CD4-positive, alpha-beta T cell treated with Interleukin-17A for 4 hours (primary cell): ENCODE data around the gene C11orf86.
A peak's percentile ranks its signal among the peaks of the same experiment; 100 is the strongest.
"Not testable (repeated sequence)": the region's sequence is repeated elsewhere in the genome, so short reads cannot be mapped to it uniquely, and the experiment has no call there.

ENCODE experiments used
- DNase-seq: peaks from one replicate; pipeline ENCODE4 v3.0.0-alpha.2; 2020; ENCODE audit warnings: mixed read lengths

The C11orf86 gene, protein sequence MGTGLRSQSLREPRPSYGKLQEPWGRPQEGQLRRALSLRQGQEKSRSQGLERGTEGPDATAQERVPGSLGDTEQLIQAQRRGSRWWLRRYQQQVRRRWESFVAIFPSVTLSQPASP

DNA sequence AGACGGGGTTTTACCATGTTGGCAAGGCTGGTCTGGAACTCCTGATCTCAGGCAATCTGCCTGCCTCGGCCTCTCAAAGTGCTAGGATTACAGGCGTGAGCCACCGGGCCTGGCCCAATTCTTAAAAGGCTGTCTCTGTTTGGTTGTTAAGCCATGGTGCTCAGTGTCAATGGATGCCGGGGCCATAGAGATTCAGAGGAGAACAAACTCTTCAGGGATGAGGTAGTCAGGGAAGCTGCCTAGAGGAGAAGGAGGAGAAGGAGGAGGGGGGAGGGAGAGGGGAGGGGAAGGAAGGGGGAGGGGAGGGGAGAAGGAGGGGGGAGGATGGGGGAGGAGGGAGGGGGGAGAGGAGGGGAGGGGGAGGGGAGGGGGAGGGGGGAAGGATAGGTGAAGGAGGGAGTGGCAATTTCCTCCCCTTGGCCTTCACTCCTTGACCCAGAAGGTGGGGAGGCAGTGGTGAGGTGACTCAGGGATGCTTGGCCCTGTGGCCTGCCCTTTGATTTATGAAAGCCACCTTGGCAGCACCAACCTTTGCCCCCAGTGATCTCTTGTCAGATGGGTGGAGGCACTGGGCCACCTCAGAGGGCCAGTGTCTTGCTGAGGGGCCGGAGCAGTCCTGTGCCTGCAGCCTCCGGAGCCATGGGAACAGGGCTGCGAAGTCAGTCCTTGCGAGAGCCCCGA, at the start of gene C11orf86:
Gene C11orf86, plus strand, starts transcription at position 581 of the 681 bp plus-strand sequence. Its CDS starts 59 bp downstream, at position 640.
- no peak for DNase-seq

DNA sequence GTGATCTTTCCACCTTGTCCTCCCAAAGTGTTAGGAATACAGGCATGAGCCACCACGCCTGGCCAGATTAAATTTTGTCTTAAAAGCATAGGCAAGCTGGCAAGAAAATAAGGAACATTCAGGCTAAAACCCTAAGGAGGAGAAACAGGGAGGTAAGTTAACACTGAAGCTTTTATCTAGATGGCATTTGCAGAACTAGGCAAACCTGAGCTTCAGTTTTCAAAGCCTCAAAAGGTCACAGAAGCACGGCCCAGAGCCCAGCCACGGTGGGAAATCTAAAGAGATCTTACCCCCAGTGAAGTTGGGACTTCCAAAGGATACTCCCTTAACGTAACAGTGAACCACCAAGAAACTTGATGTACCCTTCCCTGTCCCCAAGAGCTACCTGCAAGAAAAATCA, 45.4 kb upstream of the C11orf86 start:
- DNase-seq = no peak

DNA sequence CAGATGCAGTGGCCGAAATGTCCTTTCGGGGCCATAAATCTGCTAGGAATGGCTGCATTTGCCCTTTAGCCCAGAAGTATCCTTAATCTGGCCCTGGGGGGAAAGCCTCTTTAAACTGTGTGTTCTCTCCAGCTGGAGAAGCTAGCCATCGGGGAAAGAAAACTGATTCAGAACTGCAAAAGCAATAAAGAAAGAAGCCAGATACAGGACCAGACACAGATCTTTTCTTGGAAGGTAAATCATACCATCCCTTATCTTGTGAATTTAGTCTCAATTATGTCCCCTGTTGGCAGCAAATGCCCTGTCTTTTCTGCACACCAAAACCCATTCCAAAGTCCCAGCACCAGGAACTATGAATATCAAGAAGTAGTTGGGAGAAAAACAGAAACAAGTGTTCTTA, 42.6 kb upstream of the C11orf86 start:
- no peak for DNase-seq

DNA sequence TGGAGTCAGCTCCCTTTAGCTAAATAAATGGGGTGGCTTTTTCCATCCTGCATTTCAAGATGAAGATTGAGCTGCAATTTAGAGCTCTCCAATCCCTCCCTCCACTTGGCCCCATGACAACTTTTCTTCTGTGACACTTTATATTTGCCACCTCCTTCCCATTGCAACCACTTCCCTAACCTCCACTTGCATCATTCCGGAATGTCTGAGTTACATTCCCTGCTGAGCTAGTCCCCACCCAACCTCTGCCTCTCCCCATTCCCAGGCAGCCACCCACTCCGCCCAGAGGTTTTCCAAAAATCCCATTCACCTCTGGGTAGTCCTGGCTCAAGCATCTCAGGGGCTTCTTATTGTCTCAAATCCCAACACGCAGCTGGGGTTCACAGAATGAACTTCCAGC, 41.6 kb upstream of the C11orf86 start:
- DNase-seq = no peak

DNA sequence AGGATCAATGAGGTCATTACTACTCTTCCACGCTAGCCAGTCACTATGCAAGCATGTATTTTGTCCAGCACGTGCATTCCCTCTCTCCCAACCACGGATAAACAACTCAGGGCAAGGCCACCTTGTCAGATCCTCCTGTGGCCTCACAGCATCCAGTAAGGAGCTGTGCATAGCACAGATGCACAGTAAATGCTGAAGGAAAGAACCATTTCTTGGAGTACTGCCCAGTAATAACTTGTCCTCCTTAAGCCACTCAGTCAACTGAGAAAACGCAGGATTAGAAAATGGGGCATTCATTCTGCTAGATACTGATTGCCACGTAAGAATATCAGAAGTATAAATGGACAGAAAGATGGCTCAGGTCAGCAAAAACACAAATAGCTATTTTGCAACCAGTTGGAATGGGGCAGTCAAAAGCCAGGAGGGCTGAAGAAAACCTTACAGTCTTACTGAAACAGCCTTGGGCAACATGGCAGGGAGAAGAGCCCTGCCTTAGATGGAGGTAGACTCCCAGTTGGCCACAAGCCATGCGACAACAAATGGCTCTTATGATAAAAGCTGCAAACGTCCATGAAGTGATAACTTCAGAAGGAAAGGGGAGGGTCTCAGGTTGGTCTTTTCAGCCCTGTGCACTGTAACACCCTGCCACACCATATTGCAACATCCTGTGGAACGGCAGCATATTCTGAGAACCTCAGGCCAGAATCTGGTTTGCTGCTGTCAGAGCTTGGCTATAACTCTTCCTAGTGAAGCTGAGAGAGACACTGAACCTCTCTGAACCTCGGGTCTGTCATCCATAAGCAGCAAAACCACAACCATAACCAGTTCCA, 39.9 kb upstream of the C11orf86 start:
- no peak for DNase-seq

DNA sequence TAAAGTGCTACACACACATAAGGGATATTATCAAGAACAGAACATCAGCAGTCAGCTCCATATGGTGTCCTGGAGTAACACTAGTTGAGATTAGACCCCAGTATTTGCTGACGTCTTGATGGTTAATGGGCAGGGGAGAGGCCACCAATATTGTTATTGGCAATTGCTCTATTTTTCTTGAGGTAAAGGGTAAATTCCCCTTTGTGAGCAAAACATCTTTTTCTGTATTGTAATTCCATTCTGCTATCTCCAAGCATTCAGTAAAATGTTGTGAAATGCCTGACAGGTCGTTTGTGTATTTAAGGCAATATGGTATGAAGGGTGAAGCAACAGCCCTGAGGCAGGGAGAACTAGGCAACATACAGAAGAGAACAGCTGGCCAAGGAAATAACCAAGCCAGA, 38.8 kb upstream of the C11orf86 start:
- no peak for DNase-seq

DNA sequence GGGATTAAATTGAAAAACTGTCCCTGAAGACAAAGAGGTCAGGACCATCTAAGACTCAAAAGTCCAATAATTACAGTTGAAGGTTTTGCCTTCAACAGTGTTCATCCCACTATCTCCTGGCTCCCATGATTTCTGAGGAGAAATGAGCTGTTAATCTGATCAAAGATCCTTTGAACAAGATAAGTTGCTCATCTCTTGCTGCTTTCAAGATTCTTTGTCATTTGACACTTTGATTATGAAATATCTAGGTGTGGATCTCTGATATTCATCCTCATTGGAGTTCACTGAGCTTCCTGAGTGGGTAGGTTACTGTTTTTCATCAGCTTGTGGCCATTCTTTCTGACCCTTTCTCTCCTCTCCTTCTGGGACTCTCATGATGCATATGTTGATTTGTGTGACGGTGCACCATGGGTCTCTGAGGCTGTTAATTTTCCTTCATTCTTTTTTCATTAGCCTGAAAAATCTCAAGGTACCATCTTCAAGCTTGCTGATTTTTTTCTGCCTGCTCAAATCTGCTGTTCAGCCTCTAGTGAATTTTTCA, 37.8 kb upstream of the C11orf86 start:
- DNase-seq = no peak

DNA sequence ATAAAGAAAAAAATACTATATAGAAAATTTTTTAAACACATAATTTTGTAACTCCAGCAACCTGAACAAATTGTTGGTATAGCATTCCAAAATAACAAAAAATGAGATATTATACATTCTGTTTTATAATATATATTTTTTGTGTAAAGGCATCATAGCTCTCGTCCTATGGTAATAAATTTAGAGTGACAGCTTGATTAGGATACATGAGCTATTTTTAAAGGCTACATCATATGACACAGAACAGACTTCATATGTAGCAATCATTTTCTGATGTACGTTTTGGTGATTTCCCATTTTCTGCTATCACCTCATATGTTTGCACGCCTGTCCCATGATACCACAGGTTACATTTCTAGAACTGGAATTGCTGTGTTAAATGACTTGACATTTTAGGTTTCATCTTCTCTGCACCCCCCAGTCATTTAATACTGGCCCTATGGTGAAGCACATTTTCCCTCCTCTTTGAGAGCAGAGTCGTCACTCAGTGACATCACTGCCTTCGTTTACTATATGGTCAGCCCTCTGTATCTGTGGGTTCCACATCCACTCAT, 36.4 kb upstream of the C11orf86 start:
- no peak for DNase-seq

DNA sequence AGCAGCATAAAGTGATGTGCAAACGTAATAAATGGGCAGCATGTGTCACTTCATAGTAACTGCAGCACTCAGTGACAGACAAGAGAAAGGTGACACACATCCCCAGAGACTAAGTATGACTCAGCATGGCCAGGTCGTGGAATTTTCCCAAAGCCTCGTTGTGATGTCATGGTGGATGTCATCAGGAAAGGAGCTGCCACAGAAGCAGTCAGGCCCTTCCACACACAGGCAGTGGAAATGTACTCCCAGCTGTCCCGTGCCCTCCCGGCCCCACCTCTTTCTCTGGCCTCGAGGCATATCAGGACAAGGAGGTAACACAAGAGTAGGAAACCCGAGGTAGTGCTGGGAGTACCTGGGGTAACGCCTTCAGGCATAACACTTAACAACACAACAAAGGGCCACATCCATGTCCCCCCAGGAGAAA, 25.0 kb upstream of the C11orf86 start:
- no peak for DNase-seq

DNA sequence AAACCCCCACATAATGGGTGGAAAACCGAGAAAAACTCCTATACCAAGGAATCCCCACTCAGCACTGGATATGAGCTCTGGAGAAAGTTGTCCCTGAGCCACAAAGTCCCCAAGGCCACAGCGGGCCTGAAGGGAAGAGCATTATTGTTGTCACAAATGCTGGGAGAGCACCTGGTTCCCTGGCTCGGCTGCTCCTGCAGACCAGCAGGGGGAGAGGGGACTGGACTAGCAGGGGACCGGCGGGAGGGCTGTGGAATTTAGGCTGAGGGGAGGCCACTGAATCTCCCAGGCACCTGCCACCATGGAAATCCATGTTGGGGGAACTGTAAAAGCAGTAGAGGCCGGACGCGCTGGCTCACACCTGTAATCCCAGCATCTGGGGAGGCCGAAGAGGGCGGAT, 24.0 kb upstream of the C11orf86 start:
- no peak for DNase-seq

DNA sequence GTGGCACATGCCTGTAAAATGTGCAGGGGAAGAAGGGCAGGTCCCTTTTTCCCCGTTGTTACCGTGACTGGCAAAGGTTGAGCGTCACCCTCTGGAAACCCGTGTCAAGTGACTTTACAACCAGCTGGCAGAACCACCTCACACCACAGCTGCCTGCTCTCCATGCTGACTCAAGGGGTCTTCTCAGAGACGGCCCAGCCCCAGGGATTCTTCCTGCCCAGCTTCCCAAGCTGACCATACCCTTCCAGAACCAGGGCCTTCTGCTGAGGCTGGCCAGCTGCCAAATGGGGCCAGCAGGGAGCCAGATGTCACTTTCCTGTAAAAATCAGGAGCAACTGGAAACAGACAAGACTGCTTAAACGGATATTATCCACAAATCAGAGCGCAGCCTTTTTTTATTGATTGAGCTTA, 23.2 kb upstream of the C11orf86 start:
- no peak for DNase-seq

DNA sequence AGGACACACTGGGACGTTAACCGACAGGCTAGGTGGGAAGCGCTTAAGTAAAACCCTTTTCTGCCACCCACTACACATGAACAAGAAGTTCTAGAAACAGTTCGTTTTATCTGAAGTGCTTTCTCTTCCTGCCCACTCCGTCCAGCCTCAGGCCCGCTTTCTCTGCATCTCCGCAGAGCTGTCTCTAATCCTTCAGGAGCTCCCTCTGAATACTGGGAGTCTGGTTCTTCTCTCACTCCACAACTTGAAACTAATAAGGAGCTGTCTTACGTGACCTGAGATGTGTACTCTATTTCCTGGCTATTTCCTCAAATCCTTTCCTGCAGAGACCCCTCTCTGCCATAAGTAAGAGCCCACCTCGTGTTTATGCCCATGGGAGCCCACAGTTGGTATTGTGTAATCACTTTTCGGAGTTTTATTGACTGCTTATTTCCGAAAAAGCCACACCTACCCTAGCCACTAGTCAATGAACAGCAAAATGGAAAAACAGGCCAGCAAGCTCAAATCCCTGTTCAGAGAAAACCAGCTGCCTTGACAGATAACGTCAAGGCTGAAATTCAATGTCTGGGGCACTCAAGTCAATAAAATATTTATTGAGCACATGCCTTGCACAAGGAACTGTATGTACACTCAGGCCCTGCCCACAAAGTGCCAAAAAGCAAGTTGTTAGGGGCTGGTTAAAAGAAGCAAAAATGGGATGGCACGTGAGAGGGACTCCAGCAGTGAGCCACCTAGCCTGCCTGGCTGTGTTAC, 21.8 kb upstream of the C11orf86 start:
- no peak for DNase-seq

DNA sequence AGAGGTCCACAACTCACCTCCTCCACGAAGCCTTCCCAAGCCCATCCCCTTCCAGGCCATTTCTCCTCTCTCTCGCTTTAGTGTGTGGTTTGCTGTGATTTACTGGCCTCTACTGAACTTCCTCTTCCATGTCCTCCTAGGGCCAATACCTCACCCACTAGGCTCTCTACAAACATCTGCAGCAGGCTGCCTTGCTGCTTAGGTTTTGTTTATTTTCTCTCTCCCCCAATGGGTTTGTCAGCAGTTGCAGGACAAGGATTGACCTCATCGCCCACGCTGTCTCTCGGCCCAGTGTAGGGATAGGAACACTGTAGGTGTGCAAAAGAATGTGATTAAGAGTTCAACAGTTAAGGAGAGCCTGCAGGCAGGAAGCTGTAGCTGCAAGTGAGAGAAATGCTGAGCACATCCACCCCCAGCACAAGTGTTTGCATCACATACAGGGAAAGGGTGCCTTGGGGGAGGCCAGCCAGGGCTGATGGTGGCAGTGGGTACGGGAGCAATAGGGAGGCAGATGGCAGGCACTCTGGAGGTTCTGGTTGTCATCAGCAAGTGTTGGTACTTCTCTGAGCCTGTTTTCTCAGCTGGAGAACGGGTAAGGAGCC, 18.3 kb upstream of the C11orf86 start:
- DNase-seq = no peak

DNA sequence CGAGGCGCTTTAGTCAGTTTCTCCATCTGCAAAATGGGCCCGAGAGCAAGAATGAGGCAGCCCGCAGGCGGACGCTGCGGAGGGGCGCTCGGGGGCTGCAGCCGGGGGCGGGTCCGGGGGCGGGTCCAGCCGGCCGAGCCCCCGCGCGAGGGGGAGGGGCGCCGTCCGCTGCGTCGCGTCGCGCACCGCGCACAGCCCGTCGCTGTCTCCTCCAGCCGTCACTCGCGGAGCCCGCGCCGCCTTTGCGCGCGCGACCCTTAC, 17.2 kb upstream of the C11orf86 start:
- DNase-seq = no peak

DNA sequence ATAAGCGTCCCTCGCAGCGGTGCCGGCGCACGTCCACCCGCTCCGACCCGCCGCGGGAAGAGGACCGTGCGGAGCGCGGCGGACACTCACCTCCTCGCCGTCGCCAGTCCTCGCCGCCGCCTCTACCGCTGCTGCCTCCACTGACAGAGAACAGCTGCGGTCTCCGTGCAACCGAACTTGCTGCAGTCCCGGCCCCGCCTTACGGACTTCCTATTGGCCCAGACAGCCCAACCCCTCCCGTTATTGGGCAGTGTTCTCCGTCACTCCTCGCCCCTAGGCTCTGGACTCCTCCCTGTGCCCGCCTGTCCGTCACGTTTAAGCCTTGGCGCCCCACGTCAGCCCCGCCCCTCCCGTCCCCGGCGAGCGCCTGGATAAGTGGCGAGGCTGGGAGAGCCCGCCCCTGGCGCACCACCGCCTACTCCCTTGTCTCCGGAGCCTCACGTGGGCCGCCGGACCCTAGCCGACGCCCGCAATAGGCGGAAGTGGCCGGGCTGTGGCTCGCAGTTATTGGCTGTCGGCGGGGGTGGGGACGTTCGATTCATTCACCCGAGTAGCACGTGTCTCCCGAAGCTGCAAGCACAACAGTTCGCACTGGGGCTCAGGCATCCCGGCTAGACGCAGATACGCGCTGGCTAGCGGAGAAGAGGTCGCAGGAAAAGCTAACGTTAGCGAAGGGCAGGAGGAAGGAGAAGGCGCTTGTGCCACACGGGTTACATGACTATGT, 16.7 kb upstream of the C11orf86 start, which contains the start of gene PC:
Gene PC, minus strand, starts transcription at position 152 of the 724 bp plus-strand sequence. CDS start 86,224 bp downstream, outside the sequence.
- peak; percentile 98 for DNase-seq

DNA sequence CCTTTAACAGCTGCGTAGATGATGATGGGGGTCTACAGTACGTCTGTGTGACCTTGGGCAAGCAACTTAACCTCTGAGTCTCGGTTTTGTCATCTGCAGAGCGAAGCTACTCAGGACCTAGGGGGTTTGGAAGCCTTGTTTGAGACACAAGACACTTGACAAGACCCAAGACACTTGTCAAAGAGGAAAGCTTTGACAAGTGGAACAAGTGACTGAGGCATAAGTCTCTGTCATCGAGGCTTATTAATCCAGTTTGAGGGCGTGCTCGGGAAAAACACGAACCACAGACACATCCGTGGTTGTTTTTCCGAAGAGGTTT, 16.2 kb upstream of the C11orf86 start:
- DNase-seq = no peak

DNA sequence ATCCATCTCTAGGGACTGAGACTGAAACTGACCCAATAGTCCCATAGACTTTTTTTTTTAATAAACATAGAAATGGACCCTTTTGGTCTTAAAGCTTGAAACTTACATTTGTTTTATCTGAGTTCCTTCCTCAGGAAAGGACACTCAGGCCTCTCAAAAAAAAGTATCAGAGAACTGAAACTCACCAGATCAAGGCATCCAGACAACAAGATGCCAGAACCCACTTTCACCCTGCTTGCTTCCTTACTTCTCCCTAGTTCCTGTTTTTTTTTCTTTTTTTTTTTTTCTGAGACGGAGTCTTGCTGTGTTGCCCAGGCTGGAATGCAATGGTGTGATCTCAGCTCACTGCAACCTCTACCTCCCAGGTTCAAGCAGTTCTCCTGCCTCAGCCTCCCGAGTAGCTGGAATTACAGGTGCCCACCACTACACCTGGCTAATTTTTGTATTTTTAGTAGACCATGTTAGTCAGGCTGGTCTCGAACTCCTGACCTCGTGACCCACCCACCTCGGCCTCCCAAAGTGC, 13.4 kb upstream of the C11orf86 start:
- not testable (repeated sequence) for DNase-seq

DNA sequence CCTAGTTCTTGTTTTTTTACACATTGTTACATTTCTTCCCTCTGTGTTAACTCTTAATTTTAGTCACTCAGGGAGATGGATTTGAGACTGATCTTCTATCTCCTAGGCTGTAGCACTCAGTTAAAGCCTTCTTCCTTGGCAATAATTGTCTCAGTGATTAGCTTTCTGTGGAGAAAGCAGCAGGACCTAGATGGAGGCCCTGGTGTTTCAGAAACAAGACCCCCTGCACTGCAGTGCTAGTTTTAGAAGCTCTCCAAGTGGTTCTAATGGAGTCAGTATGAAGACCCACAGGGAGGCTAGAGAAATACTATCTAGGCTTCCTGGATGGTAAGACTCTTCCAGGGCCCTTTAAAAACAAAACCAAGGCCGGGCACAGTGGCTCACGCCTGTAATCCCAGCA, 12.9 kb upstream of the C11orf86 start:
- no peak for DNase-seq

DNA sequence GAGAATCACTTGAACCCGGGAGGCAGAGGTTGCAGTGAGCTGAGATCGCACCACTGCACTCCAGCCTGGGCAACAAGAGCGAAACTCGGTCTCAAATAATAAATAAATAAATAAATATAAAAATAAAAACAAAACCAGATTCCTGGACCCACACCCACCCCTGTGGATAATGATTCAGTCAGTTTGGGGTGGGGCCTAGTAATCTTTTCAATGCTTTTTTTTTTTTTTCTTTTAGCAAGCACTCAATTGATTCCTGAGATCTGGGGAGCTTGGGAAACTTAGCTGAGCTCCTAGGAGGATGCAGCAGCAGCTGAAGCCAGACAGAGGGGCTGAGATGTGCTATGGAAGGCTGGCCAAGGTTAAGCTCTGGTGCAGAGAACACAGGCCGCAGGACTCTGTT, 12.3 kb upstream of the C11orf86 start:
- no peak for DNase-seq

DNA sequence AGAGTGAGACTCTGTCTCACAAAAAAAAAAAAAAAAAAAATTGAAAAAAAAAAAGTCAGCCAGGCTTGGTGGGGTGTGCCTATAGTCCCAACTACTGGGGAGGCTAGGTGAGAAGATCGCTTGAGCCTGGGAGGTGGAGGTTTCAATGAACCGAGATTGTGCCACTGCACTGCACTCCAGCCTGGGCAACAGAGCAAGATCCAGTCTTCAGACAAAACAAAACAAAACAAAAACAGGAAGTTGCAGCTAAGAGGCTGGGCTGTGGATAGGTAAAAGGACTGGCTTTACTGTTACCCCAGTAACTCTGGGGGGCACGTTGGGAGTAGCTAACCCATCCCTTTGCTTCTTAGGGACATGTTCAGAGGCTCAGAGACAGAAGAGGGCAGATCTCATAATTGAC, 10.6 kb upstream of the C11orf86 start:
- DNase-seq = no peak

DNA sequence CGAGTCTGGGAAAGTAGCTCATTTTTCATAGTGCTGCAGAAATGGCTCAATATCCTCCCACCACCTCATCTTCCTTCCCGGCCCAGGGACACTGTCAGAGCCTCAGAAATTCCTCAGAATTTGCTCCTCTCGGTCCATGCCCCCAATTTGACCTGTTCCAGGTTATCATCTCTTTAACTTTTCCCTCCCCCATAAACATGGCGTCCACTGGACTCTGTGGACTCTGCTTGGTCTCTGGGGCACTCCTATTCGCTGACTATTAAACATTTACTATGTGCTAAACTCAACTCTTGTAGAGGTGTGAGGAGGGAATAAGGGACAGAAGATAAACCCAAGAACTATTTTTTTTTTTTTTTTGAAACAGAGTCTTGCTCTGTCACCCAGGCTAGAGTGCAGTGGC, 8.8 kb upstream of the C11orf86 start:
- no peak for DNase-seq
